HG03196 (cell line): ENCODE data around the gene VPS51.

ENCODE experiments used
- ATAC-seq: cut with Tn5 transposase; IDR thresholded peaks from one replicate; pipeline ENCODE4 v1.9.1; 2021; ENCODE audit not compliant: unreplicated experiment

Gene VPS51

DNA sequence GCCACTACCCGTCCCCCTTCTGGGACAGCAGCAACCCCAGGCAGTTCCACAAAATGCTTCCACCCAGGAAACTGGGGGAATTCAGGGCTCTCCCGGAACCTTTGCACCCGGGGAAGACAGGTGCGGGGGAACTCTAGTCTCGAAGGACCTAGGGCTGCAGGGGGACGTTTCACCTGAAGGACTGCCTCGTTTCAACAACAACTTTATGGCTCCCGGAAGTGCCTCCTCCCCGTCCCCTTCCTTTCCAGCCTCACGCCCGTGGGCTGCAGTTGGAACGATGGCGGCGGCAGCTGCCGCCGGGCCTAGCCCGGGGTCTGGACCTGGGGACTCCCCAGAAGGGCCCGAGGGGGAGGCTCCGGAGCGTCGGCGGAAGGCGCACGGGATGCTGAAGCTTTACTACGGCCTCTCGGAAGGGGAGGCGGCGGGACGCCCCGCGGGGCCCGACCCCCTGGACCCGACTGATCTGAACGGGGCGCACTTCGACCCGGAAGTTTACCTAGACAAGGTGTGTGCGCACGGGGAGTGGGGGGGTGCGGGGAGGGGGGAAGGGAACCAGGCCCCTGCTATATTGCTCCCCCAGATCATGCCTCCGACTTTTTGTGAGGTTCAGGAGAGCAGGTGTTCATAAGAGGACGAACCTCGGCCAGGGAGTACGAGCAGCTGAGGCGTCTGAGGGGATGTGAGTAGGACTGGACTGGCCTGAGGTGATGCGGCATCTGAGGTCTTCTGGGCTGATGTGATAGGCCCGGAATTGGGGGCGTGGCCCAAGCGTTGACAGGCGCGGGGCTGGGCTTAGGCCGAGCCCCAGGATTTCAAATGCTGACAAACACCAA lies at the start of gene VPS51:
Gene VPS51, plus strand, starts transcription at position 241 of the 833 bp plus-strand sequence. Its CDS starts 37 bp downstream, at position 278.
- ATAC-seq: peak; percentile 67

- no peak for ATAC-seq
Measured at GRCh38 chr11:65047581-65048422, 48.2 kb upstream of the VPS51 start.

- no peak for ATAC-seq
Measured at GRCh38 chr11:65051398-65051858, 44.6 kb upstream of the VPS51 start.

DNA sequence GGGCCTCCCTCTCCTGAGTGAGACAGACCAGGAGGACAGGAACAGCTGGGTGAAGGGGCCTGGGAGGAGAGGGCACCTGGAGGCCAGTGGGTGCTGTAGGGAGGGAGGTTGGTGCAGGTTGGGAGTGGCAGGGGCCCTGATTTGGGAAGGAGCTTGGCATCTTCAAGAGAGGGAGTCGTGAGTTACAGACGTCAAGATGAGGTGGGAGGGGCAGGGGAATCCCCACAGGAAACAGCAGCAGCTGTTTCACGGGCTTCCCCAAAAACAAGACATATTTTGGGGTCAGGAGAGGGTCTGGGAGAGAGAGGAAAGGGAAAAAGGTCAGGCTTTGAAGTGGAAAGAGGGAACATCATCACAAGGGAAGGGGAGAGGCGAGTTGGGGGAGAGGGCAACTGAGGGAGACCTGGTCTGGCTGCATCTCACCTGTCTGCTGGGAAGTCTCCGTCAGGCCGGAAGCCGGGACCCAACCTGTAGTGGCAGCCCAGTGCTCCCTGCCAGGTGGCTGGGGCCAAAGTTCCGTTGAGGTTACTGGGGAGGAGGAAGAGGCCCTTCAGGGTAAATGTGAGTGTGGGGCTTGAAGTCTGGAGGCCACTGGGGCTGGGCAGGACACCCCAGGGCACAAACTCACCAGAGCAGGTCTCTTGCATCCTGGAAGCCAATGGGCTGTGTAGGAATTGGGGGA lies 42.0 kb upstream of the VPS51 start:
- no peak for ATAC-seq

DNA sequence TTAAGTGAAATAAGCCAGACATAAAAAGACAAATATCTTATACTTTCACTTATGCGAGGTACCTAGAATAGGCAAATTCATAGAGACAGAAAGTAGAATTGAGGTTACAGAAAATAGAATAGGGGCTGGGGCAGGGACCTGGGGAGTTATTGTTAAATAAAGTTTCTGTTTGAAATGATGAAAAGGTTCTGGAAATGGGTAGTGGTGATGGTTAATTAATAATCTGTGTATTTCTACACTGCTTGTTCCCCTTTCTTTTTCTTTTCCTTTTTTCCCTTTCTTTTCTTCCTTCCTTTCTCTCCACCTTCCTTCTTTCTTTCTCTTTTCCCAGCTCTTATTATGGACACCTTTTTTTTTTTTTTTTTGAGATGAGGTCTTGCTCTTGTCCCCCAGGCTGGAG lies 40.5 kb upstream of the VPS51 start:
- no peak for ATAC-seq

GRCh38 chr11:65056999-65057398 lies 39.0 kb upstream of the VPS51 start:
- no peak for ATAC-seq

DNA sequence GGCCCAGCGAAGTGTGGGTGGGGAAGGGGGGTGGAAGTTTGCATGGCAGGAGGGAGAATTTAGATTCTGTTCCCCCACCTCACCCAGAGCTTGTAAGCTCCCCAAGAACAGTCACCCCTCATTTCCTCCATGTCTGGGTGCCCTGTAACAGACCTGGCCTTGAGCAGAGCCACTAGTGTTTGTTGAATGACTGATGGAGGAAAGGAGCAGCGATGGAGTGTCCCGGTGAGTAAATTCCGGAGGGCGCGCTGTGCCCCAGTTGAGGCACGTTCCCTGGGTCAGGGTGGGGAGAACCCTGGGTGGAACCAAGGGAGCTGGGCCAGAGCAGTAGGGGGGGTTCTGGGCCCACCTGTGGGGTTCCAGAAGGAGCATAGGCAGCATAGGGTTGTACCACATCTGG lies 38.5 kb upstream of the VPS51 start:
- ATAC-seq: no peak

DNA sequence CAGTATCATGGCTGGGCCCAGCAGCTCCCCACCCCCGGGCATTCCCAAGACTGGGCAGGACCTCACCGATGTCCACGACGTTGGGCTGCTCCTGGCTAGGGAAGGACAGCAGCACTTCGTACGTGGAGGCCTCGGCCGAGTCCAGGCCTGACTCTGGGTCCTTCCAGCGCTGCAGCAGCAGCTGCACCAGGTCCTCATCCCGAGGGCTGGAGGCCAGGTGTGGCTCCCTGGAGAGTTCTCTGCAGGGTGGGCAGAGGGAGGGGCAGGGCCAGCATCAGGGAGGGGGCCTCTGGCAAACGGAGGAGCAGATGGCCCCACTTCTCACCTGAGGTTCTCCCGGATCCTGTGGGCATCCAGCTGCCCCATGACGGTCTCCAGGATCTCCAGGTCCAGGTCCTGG lies 38.0 kb upstream of the VPS51 start:
- no peak for ATAC-seq

GRCh38 chr11:65058419-65059054 lies 37.5 kb upstream of the VPS51 start, which contains the start of gene NAALADL1:
TSS of gene NAALADL1 (minus strand) at chr11:65058553. CDS start at chr11:65058521, 32 bp downstream.
- no peak for ATAC-seq

DNA sequence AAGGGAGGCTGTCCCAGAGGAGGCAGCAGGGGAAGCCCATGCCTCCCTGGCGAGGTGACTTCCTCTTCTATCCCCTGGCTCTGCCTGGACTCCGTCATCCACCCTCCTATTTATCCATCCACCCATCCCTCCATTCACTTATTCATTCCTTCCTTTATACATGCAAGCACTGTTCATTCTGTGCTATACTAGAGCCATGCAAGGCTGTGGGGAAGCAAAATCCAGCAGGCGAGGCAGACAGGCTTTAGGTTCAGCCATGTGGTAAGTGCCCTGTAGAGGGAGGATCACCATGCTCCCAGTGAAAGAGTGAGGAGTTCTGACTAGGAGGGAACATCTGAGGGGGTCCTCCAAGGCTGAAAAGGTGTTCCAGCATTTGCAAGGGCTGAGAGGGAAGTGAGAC lies 36.5 kb upstream of the VPS51 start:
- no peak for ATAC-seq

- ATAC-seq: no peak
Measured at GRCh38 chr11:65059959-65060824, 35.8 kb upstream of the VPS51 start.

DNA sequence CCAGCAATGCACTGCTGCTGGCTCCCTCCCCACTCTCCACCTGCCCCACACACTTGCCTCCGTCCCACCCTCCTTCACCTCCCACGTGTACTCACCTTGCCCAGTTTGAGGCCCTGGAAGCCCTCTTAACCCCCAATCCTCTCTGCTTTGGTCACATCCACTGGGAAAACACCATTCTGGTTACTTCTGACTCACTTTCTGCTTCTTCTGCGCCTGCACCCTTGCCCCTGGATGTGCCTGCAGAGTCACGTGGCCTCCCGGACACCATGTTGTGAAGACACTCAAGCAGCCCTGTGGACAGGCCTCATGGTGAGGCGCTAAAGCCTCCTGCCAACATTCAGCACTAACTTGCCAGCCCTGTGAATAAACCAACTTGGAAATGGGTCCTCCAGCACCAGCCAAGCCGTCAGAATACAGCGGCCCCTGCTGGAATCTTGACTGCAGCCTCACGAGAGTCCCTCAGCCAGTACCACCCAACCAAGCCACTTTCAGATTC lies 35.1 kb upstream of the VPS51 start:
- ATAC-seq: no peak

- no peak for ATAC-seq
Measured at GRCh38 chr11:65063532-65063931, 32.5 kb upstream of the VPS51 start.

DNA sequence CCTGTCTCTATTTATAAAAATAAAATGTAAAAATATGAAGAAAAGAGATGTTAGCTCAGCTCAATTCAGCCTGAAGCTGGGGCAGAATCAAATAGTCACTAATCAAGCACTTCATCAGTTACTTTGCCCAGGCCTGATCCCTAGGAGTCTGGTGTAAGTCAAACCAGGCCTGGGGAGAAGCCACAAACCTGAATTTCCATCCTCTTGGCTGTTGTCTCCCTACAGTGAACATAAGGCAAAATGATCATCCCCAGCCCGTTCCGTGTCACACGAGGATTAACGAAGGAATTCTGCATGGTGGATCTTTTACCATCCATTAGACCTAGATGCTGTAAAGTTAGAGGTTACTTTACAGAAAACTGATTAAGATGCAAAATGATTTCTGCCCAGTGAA lies 31.2 kb upstream of the VPS51 start:
- no peak for ATAC-seq

DNA sequence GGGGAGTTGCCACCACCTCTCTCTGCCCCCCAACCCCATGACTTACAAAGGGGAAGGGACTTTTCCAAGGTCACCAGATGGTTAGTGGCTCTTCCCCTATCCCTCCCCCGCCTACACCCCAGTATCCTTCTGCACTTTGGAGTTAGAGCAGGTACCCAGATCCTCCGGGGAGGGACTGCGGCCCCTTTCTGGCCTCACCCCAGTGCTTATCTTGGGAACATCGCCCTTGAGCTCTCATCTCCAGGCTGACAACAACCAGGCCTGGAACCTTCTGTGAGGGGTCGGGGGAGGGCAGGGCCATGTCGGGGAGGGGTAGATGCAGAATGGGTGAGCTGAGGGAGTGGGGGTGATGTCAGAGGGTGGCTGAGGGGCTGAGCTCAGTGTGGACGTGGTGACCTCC lies 30.2 kb upstream of the VPS51 start:
- no peak for ATAC-seq

DNA sequence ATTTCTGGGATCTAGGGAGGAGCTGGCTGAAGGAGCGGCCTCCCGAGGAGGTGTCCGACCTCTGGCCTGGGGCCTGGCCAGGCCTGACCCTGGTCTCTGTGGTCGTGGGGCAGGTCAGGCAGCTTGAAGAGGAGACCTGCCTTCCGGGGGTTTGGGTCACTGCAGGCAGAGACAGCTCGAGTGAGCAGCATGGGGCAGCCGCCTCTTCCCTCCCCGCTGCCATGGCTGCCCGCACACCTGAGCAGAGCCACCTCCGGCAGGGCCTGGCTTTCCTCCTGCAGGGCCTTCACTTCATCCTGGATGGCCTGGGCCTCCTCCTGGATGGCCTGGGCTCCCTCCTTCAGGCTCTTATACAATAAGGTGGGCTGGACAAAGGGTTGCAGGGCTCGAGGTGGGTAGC lies 29.7 kb upstream of the VPS51 start:
- ATAC-seq: no peak

DNA sequence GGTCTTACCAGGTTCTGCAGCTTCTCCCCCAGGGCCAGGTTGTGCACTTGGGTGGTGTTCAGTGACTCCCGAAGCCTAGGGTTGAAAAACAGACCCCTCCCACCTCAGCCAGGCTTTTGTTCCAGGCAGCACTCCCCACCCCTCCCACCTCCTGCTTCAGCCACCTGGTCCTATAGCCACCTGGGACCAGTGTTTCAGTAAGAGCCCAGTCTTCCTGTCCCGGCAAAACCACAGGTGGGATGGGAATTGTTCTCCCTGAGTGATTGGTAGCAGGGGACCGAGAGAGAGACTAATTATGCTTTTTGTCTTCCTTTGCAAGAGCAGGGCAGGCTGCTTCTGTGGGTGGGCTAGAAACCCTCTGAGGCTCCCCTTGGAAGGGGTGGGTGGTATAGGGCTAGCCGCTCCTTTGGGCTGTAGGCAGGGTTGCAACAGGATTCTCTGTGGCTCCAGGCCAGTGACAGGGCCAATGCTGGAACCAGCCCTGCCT lies 29.2 kb upstream of the VPS51 start:
- no peak for ATAC-seq

- ATAC-seq: no peak
Measured at GRCh38 chr11:65067446-65067845, 28.6 kb upstream of the VPS51 start.

GRCh38 chr11:65069217-65069616 lies 26.8 kb upstream of the VPS51 start:
- no peak for ATAC-seq
